NCI-H2227 treated with DMSO at 0.1 percent for 48 hours (cell line): Measurements from ENCODE around the gene DDX20.
A peak's percentile ranks its signal among the peaks of the same experiment; 100 is the strongest.

ENCODE experiments used
- DNase-seq: peaks from one replicate; lab custom pipeline; 2025; lab: John Stamatoyannopoulos, UW

The DDX20 gene

GRCh38 chr1:111747947-111748346 lies 7.8 kb upstream of the DDX20 start:
- DNase-seq = no peak

GRCh38 chr1:111749628-111750027 lies 6.1 kb upstream of the DDX20 start:
- DNase-seq = no peak

DNA sequence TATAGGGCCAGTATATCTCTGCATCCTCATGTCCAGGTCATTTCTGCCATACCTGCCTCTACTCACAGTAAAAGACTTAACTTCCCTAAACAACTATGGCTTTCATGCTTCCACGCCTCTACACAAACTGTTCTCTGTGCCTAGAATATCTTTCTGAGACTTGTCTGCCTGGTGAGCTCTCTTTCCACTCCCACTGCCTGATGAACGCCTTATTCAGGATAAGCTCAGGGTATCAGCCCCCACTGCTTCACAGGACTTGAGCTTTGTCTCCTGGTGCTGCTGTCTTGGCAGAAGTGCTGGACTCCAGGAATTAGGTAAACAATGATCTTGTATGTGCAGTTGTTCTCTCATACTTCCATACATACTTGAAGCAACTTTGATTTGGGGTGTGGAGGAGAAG lies 4.8 kb upstream of the DDX20 start:
- no peak for DNase-seq

DNA sequence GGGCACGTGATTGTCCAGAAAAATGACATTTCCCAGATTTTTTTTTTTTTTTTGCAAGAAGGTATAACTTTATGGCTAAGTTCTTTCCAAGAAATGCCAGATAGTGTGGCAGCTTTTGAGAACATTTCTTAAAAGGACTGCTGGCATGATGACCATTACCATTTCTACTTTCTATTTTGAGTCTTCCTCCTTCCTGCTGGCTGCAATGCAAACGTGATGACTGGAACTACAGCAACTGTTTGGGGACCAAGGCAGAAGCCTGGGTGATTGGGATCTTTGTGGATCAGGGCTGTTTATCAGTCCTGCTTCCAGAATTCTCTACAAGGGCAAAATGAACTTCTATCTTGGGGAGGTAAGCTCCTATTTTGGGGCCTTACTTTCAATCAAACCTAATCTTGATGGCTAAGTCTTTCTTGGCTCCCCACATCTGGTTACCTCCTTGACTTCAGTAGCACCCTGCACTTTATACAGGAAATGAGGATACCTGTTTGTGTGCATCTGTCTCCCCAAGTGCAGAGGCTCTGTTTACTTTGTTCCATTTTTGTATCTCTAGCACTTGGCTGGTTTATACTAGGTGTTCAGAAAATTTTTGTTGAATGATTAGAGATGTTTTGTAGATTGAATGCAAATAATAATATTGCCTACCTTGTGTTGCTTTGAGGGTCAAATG lies 3.7 kb upstream of the DDX20 start:
- DNase-seq = no peak

- peak; percentile 57 for DNase-seq
These were observed 744 bp upstream of the DDX20 start for GRCh38 chr1:111754984-111755330.

DNA sequence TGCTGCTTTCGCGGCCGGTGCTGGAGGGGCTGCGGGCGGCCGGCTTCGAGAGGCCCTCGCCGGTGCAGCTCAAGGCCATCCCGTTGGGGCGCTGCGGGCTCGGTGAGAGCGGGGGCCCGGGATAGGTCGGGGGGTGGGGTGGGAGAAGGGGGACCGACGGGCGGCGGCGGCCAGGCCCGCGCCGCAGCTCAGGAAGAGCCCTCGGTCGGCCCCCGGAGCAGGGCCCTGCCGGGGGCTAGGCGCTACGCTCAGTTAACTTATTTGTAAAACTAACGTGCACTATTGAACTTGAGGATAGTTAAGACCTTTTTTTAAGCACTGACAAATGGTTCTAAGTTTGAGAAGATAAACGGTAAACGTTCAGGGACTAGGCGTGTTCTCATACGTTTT lies 418 bp downstream of the DDX20 start:
- no peak for DNase-seq

GRCh38 chr1:111758373-111758772 lies 2.7 kb downstream of the DDX20 start:
- DNase-seq = peak; percentile 8

DNA sequence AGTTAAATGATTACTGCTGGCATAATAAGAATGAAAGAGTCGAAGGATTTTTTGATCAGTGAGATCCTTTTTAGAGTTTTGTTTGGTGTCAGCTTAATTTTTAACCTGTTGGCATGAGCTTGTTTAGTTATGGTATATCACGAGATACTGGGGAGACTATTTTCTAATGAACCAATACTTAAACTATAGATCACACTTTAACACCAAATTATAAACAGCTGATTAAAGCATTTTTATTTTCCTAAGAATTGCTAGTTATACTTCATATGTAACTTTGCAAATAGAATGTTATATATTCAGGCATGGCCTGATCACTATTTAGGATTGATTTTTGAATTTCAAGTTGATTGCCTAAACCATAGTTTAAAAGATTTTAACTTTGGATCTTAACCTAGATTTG lies 6.0 kb downstream of the DDX20 start:
- DNase-seq = no peak

GRCh38 chr1:111762332-111762731 lies 6.6 kb downstream of the DDX20 start:
- no peak for DNase-seq

DNA sequence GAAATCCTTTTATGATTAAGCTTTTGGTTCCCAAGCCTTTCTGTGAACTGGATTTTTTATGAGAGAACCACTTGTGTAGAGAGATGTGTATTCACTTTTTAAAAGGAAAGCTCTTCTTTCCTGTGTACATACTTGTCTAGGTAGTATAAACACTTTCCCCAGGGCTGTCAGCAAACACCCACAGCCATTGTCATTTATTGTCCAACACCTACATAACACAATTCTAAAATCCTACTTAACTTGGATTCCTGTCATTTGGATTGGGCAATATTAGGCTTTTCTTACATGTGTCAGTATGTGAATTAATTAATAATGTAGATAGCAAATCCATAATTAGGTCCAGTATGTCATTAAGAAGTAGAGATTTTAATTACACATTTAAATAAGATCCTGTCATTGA lies 12.3 kb downstream of the DDX20 start:
- no peak for DNase-seq

DNA sequence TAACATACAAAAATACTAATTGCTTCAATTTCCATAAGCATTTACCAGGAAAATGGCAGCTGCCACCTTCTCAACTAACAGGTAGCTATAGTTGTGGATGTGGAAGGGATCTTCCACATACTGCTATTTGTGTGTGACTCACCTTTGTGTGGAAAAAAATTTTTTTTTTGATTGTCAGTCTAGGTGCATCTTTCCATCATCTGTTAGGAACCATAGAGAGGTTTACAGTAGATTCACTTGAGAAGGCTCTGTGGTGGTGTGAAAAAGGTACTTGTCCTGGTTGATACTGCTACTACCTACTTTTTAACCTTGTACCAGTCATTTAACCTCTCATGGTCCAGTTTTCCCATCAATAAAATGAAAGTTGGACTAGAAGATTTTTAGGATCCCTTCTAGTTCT lies 12.9 kb downstream of the DDX20 start:
- DNase-seq = no peak

DNA sequence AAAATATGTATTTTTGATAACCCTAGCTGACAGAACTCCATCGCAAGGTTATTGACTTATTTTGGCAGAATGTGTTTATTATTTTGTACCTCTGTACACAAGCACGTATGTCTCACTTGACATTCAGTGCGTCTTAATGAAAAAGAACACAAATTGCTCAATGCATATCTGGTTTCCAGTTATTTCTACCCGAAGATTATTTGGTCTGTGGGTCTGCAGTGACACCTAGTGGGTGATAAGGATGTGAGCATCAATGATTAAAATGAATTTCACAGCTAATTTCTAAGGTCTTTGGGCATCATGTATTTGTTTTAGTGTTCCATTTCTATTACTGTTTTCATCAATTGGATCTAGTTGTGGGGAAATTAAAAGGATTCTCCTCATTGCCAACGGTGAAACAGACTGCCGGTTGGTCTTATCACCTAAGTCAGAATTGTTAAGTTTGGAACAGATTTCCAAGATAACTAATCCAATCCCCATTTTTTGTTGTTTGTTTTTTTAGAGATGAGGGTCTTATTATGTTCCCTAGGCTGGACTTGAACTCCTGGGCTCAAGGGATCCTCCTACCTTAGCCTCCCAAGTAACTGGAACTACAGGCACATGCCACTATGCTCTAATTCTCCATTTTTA lies 13.9 kb downstream of the DDX20 start:
- DNase-seq = peak; percentile 45

DNA sequence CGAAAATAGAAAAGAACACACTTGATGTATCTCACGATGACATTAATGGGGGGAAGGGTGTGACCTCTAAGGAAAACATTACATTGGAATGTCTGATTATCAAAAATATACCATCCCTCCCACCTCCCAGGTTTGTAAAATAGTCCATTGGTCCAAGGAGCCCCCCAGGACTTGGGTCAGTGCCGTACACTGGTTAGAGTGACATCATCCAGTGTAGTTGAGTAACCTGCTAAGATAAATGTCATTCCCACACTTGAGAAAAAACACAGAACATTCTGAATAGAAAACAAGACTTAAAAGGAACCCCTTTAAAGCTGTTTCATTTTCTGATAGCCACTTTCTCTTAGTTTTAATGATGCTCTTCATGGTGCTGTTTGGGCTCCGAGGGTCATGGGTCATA lies 15.2 kb downstream of the DDX20 start:
- DNase-seq = no peak

DNA sequence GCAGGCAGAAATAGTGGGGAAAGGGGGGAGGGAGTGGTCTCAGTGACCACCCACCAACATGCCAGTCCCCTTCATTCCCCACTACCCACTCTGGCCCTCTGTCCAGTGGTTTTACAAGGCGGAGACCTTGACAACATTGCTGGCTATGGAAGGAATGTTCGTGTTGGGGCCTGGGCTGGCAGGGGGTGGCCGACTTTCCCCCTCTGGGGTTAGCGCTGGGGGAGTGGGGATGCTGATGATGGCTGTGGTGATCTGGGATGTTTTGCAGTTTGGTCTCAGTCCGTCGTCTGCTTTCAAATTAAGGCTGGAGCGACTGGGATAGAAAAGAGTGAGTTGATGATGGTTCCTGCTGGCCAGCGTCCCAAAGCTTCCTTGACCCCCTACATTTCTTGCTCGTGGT lies 20.3 kb downstream of the DDX20 start:
- no peak for DNase-seq

DNA sequence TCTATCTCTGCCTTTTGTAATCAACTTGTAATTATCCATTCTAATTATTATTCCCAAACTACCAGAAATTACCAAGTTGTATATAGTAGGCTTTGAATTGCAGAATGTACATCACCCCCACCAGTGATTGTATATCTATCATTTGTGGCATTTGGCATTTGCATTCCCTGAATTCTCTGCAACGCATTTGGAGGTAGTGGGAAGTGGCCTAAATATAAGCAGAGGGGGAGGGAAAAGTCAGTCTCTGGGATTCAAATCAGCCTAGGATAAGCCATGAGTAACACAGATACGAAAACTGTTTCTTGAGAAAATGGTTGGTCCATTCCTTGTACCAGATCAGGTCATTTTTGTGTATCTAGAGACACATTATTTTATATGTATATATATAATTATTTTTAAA lies 20.7 kb downstream of the DDX20 start:
- no peak for DNase-seq

- no peak for DNase-seq
These were observed 21.2 kb downstream of the DDX20 start for GRCh38 chr1:111776861-111777260.

DNA sequence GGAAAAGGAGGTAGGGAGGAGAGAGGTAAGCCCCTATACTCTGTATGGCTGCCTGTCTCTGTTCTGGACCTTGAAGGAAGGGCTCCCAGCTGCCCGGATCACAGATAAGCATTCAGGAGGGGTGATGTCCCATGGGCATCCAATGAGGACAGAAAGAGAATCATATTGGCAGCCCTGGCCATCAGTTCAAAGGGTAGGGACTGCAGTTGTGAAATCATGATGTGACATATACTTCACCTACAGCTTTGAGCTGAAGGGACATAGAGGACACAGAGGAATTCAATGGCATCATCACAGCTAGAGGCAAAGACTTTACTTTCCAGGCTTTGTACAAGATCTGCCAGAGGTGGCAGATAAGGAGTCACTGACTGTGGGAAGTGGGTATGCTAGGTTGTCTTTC lies 21.6 kb downstream of the DDX20 start:
- no peak for DNase-seq

DNA sequence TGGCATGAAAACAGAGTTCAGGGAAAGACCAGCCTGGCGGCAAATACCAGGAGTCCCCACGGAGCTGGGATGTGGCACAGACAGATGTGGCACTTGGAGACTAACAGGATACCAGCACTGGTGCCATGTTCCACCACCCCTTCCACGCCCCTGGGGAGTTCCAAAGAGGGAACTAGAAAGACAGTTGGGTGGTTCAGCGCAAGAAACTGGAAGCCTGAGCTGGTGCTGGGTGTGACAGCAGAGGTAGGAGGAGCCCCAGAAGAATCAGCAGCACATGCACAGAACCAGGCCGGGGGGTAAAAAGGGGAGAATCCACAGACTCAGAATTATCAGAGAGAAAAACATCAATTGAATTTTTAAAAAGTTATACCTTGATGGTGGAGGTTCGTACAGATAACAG lies 22.4 kb downstream of the DDX20 start:
- no peak for DNase-seq

DNA sequence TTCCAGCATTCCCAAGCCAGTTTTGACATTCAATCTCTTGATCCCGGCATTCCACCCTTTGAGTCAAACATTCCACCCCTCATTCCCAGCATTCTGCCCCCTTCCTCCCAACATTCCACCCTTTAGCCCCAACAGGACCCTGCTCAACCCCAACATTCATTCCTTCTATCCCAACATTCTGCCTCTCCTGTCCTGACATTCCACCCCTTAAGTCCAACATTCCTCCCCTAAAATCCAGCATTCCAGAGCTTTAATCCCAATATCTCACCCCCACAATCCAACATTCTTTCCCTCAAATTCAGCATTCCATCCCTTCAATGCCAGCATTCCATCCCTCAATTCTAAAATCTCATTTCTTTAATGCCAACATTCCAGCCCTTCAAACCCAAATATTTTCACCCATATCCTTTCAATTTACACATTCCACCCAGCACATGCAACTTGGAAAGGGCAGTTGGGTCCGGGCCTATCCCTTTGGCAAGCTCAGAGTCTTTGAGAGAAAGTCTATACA lies 22.9 kb downstream of the DDX20 start:
- DNase-seq = no peak

GRCh38 chr1:111779546-111779945 lies 23.8 kb downstream of the DDX20 start:
- no peak for DNase-seq

DNA sequence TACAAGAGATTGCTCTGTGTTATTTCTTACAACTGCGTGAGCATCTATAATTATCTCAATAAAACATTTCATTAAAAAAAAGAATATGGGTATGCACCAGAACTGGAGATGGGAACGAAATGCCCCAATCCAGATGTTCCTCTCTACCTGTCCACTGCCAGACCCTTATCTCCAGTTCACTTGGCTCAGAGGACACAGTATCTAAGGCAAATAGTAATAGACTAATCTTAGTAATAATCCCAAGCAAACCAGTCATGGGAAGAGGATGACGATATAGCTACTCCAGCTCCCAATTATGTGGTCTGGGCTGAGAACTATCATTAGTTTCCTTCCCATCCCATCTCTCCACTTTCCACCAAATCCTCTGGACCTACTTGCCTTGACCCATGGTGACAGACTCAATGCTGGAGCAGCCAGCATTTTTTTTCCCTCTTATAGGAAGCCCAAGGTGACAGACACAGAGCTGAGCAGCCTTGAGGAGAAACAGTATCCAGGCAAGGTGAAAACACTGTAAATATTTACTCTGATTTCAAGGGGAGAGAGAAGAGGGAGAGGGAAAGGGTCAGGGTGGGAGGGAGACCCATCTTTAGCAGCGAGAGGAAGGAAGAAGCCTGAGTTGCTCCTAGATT lies 28.7 kb downstream of the DDX20 start:
- DNase-seq = no peak

DNA sequence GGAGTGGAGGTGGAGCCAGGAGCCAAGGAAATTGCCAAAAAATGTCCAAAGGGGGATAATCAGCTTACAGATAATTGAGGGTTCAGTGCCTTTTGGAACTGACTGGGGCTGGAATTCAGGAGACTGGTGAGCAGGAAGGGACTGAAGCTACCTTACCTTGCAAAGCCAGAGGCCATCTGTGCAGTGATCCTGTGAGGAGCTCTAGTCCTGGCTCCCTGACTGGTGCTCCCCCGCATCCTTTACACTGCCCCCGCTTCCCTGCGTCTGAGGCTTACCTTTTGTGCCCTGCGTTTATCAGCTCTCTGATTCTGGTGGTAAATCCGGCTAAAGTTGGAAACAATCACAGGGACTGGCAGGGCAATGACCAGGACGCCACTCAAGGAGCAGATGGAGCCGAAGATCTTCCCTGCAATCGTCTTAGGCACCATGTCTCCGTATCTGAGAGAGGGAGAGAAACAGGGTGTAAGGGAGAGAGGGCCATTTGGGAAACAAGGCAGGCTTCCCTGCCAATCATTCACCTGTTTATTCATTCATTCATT lies 31.0 kb downstream of the DDX20 start:
- DNase-seq = no peak

DNA sequence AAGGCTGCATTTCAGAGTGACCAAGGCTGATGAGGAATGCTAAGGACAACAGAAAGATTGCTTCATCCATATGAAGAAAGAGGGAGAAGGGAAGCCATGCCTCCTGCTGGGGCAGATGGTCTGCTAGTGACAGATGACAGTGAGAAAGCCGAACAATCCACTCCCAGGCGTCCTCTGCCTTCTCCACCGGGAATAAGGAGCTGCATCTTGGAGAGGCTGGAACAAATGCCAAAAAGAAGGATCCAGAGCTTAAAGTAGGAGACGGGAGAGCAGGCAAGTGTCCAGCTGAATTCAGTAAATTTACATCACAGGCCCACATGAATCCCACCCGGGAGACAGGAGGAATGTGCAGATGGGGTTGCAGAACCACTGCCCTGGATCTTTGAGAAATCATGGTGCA lies 33.4 kb downstream of the DDX20 start:
- no peak for DNase-seq
